Fibroblast of villous mesenchyme (primary cell): ENCODE measurements around the gene THSD4. TPM values are rescaled to one million over a fixed set of nuclear protein-coding genes. Genes with fewer than 3 reads are reported as not detected.
"Not testable (repeated sequence)": the region's sequence is repeated elsewhere in the genome, so short reads cannot be mapped to it uniquely, and the experiment has no call there.

Source experiments
- DNase-seq: peaks from one replicate; pipeline ENCODE4 v3.0.0-alpha.2; 2010; ENCODE audit warnings: low read depth
- H3K4me3 ChIP-seq: 2 replicates; pipeline ENCODE4 v1.5.1; 2011; ENCODE audit warnings: low read depth, mild to moderate bottlenecking, low read length
- CTCF ChIP-seq: IDR thresholded peaks from 2 replicates; pipeline ENCODE4 v1.5.1; 2012; ENCODE audit warnings: low read depth, mild to moderate bottlenecking, low read length; ENCODE audit not compliant: insufficient read depth
- total RNA-seq: library from RNA; depleted of rRNA; stranded (reverse); fragments of >200 nt; gene quantifications from 2 replicates; pipeline ENCODE4 v1.2.3, GENCODE V29; 2012

Gene THSD4
- total RNA-seq, 1 donor, result 76.4 TPM

GRCh38 chr15:71433402-71433801 lies 318.1 kb downstream of the THSD4 start:
- no peak for TF ChIP-seq CTCF
- no peak for DNase-seq
- H3K4me3 ChIP-seq, result no peak overlapping the region

GRCh38 chr15:71434774-71435173 lies 319.5 kb downstream of the THSD4 start:
- no peak for TF ChIP-seq CTCF
- no peak overlapping the region for H3K4me3 ChIP-seq
- no peak for DNase-seq

GRCh38 chr15:71435552-71435951 lies 320.3 kb downstream of the THSD4 start:
- H3K4me3 ChIP-seq, result no peak overlapping the region
- DNase-seq, result no peak
- no peak for TF ChIP-seq CTCF

- no peak overlapping the region for H3K4me3 ChIP-seq
- DNase-seq, result no peak
- TF ChIP-seq CTCF, result no peak
These were observed 321.6 kb downstream of the THSD4 start for GRCh38 chr15:71436854-71437253.

GRCh38 chr15:71437404-71437803 lies 322.1 kb downstream of the THSD4 start:
- DNase-seq, result no peak
- TF ChIP-seq CTCF, result no peak

GRCh38 chr15:71437919-71438318 lies 322.6 kb downstream of the THSD4 start:
- no peak for DNase-seq
- TF ChIP-seq CTCF, result no peak
- no peak overlapping the region for H3K4me3 ChIP-seq

More at GRCh38 chr15:71437404-71437803, 322.1 kb downstream of the THSD4 start:
- no peak overlapping the region for H3K4me3 ChIP-seq

- not testable (repeated sequence) for DNase-seq, H3K4me3 ChIP-seq
These were observed 324.2 kb downstream of the THSD4 start for GRCh38 chr15:71439478-71439877.
